Testis (tissue), 2 donors: ENCODE results near the gene VEGFD.

ENCODE experiments used
- POLR2A ChIP-seq: fragments of 450-650 bp; IDR thresholded peaks from one replicate; pipeline ENCODE4 v1.6.1; 2017; ENCODE audit warnings: antibody characterized with exemption, mild to moderate bottlenecking, moderate library complexity
- TF ChIP-seq, protein P1 (sequence below), 3 experiments: fragments of 450-650 bp in 2 of 3; fragments of 200-600 bp in 1 of 3; sonication (generic) in 1 of 3; IDR thresholded peaks; one replicate each; pipeline ENCODE4 v1.5.1; 2016 to 2019; ENCODE audit warnings: antibody characterized with exemption in 3 of 3, mild to moderate bottlenecking in 2 of 3, moderate library complexity in 1 of 3

- TF ChIP-seq, protein P1, sequence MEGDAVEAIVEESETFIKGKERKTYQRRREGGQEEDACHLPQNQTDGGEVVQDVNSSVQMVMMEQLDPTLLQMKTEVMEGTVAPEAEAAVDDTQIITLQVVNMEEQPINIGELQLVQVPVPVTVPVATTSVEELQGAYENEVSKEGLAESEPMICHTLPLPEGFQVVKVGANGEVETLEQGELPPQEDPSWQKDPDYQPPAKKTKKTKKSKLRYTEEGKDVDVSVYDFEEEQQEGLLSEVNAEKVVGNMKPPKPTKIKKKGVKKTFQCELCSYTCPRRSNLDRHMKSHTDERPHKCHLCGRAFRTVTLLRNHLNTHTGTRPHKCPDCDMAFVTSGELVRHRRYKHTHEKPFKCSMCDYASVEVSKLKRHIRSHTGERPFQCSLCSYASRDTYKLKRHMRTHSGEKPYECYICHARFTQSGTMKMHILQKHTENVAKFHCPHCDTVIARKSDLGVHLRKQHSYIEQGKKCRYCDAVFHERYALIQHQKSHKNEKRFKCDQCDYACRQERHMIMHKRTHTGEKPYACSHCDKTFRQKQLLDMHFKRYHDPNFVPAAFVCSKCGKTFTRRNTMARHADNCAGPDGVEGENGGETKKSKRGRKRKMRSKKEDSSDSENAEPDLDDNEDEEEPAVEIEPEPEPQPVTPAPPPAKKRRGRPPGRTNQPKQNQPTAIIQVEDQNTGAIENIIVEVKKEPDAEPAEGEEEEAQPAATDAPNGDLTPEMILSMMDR (IDR thresholded peaks at IDR 0.05): no peak
- no peak for TF ChIP-seq POLR2A
Observed at GRCh38 chrX:15336023-15336413, 48.2 kb downstream of the VEGFD start.
